Activated T-helper 1 cell treated with Interleukin-2 at 50 U/mL for 16 hours (primary cell): ENCODE measurements around the gene TMEM213.
"Not testable (repeated sequence)": the region's sequence is repeated elsewhere in the genome, so short reads cannot be mapped to it uniquely, and the experiment has no call there.

Experiments used
- DNase-seq: peaks from one replicate; pipeline ENCODE4 v3.0.0-alpha.2; 2020; ENCODE audit warnings: low read depth

Gene TMEM213

DNA sequence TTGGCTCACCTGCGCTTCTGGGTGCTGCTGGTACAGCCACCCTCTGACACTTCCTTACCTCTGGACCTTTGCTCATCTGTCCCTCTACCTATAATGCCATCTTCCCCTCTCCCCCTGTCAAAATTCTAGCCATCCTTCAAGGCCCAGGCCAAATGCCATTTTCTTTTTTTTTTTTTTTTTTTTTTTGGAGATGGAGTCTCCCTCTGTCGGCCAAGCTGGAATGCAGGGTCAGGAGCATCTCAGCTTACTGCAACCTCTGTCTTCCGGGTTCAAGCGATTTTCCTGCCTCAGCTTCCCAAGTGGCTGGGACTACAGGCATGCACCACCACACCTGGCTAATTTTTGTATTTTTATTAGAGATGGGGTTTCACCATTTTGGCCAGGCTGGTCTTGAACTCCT is 748 bp upstream of the TMEM213 start:
- DNase-seq: not testable (repeated sequence)

DNA sequence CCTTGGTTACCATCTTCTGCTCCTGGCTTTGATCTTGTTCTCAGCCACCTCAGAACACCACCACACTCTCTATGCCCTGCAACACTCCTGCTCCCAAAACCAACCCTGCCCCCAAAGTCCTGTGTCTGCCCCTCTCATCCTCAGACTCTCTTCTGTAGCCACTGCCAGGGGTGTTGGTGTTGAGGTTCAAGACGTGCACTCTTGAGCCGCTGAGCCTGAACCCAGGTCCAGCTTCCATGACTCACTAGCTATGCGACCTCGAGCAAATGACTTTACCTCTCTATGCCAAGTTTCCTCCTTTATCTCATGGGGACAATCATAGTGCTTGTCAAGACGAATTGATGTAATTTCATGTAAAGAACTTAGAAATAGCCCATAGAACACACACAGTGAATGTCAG is 1.0 kb downstream of the TMEM213 start:
- DNase-seq: no peak

DNA sequence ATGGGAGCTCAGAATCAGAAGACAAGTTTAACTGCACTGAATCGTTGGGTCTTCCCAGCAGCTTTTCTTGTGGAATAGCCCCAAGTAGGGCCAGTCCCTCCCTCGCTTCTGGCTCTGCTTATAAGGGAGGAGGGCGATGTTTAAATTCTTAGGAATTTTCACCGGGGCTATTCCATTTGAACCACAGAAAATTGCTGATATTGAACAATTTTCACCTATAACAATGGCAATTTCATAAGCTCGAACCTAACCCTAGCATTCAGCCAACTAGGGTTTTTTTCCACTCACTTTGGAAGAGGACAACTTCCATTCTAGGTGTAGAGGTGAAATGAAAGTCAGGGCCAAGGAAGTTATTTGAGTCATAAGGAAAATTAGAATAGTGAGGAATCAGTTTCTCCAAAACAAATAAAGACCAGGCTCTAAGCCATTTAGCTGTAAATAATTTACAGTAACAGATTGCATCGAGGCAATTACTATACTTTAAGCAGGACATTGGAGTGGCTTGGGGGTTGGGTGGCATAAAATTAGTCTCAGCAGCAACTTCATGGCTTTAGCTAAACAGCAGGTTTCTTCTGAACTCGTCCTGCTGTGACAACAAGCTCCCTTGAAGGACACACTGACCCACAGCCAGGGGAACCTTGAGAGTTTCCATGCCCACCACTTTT is 1.7 kb downstream of the TMEM213 start:
- no peak for DNase-seq

DNA sequence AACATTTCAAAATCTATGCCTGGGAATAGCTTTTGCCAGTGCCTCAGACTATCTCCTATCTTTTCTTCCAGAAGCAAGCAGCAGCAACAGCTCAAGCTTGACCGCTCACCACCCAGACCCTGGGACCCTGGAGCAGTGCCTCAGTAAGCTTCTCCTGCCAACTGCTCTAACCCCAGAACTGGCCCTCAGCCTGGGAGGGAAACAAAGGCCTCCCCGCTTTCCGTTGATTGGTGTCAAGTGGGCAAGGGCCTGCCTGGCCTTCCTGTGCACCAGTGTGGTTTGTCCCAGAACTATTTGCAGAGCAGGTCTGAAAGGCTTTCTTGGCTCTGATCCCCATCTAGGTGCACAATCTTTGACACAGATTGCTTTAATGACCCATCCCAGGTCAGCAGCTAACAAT is 3.5 kb downstream of the TMEM213 start:
- no peak for DNase-seq

DNA sequence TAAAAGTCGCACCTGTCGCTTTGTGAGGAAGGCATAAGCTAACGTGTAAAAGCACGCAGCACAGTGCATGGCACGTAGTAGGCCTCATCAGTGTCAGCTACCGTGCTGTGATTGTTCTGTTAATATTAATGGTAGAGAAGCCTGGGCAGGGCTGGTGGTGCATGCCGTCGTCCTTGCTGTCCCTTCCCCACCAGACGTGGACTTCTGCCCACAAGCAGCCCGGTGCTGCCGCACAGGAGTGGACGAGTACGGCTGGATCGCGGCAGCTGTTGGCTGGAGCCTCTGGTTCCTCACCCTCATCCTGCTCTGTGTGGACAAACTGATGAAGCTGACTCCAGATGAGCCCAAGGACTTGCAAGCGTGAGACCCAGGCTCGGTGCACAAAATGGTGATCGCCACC is 4.9 kb downstream of the TMEM213 start:
- DNase-seq: no peak

DNA sequence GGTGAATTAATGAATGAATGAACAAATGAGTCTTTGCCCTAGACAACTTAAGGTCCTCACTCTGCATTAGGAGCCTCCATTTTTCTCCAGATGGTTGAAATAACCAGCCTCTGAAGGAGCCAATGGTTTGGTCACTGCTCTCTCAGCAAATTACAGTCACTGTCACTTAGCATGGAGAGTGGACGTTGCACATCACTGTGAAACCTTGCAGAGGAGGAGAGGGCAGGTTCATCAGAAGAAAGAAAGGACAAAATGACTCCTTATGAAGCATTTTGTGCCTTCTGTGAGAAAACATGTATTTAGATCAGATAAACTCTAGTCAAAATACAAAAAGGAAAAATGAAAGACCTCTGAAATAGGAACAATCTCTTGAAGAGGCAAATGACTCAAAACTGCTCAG is 6.8 kb downstream of the TMEM213 start:
- no peak for DNase-seq

DNA sequence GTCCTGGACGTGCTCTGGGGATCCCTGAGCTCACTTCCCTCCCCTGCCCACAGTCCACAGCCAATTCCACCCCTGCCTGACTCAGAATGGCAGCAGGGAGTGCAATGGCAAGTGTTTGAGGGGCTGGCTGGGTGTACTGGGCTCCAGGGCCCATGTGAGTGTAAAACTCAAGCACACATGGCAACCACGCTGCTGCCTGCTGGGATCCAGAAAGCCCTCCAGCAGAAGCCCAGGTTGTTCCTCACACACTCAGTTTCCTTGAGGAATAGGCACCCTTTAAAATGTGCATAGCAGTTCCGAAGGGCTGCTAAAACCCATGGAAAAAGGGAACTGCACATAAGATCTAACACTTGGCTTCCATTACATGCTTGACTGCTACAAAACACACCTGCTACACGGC is 11.6 kb downstream of the TMEM213 start:
- DNase-seq: no peak

DNA sequence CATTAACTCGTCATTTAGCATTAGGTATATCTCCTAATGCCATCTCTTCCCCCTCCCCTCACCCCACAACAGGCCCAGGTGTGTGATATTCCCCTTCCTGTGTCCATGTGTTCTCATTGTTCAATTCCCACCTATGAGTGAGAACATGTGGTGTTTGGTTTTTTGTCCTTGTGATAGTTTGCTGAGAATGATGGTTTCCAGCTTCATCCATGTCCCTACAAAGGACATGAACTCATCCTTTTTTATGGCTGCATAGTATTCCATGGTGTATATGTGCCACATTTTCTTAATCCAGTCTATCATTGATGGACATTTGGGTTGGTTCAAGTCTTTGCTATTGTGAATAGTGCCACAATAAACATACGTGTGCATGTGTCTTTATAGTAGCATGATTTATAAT is 13.5 kb downstream of the TMEM213 start:
- not testable (repeated sequence) for DNase-seq

DNA sequence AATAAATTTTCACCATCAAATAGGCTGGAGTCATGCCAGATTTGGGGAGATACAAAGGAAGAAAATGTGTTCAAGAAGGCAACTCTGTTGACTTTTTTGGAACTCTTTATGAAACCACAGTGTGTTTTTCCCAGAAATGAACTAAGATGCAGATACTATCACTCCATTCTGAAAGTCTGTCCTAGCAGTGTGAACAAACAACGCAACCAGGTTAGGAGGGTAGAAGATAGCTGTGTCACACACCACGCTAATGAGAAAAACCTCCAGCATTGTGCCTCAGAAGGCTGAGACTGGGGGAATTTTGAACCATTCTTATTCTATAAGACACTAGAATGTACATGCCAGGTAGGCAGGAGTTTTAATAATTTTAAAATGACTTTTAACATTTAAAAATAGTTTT is 16.2 kb downstream of the TMEM213 start:
- no peak for DNase-seq

DNA sequence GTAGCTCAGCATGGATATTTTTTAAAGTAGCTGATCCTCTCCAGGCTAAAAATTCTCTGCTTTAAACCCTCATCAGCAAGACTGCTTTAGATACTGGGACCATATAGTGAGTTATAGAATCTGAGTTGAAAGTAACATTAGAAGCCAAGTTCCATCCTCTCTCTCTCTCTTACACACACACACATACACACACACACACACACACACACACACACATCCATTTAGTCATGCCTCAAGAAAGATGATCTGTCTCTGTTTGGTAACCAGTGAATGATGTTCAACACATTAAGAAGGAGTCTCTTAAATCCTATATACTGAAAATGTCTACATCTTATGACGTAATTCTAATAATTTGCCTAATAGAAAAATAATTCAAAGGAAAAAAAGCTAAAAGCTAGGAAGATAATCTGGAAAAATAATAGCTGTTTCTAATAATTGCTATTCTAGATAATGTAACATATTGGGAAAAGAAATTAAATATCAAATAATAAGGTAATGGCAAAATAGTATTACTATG is 17.1 kb downstream of the TMEM213 start:
- no peak for DNase-seq

DNA sequence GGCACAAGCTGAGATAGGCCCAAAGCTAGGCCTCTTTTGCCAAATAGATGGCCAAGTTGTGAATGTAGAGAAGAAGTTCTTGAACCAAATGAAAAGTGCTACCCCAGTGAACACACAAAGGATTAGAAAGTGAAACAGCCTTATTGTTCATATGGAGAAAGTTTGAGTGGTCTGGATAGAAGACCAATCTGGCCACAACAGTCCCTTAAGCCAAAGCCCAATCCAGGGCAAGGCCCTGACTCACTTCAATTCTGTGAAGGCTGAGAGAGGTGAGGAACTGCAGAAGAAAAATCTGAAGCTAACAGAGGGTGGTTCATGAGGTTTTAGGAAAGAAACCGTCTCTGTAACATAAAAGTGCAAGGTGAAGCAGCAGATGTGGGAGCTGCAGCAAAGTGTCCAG is 18.9 kb downstream of the TMEM213 start:
- DNase-seq: no peak

DNA sequence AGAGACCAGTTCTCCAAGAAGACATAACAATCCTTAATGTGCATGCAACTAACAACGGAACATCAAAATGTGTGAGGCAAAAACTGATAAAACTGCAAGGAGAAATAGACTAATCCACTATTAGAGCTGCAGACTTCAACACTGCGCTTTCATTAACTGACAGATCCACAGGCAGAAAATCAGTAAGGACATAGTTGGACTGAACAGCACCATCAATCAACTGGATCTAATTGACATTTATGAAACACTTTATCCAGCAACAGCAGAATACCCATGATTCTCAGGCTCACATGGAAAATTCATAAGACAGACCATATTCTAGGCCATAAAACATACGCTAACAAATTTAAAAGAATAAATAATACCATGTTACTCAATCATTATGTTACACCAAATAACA is 21.8 kb downstream of the TMEM213 start:
- no peak for DNase-seq

DNA sequence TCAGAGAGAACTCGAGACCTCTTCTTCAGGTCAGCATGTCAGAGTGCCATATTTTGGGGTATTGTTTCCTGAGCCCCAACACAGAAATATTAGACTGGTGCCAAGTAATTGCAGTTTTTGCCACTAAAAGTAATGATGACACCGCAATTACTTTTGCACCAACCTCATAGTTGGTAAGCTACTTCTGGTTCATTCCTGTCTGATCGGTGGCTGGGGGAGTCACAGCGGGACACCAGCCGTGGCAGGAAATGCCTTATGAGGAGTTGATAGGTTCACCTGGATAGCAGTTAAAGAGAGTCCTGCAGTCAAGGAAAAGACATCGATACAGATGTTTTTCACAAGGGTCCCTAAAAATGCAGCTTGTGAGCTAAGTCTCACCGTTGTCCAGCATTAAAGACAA is 24.1 kb downstream of the TMEM213 start:
- no peak for DNase-seq

DNA sequence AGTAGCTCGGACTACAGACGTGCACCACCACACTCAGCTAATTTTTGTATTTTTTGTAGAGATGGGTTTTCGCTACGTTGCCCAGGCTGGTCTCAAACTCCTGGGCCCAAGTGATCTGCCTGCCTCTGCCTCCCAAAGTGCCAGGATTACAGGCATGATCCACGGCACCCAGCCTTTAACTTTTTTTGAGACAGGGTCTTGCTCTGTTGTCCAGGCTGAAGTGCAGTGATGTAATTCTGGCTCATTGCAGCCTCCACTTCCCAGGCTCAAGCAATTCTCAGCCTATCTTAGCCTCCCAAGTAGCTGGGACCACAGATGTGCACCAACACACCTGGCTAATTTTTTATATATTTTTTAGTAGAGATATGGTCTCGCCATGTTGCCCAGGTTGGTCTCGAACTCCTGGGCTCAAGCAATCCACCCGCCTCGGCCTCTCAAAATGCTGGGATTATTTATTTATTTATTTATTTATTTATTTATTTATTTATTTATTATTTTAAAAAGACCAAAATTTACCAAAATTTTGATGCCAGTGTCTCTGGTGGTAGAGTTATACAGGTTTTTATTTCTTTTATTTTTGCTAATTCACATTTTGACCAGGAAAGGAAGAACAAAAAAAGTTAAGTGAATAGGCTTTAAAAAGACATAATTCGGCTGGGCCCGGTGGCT is 25.2 kb downstream of the TMEM213 start:
- DNase-seq: no peak

DNA sequence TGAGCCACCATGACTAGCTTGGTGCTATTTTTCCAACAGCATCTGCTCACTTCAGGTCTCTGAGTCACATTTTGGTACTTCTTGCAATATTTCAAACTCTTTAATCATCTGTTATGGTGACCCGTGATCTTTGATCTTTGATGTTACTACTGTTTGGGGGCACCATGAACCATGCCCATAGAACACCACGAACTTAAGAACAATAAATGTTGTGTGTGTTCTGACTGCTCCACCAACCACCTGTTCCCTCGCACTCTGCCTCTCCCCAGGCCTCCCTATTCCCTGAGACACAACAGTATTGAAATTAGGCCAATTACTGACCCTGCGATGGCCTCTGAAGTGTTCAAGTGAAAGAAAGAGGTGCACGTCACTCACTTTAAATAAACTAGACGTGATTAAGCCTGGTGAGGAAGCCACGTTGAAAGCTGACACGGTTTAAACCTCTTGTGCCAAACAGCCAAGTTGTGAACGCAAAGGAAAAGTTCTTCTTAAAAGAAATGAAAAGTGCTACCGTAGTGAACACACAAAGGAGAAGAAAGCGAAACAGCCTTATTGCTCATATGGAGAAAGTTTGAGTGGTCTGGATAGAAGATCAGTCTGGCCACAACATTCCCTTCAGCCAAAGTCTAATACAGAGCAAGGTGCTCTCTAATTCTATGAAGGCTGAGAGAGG is 27.4 kb downstream of the TMEM213 start:
- no peak for DNase-seq

DNA sequence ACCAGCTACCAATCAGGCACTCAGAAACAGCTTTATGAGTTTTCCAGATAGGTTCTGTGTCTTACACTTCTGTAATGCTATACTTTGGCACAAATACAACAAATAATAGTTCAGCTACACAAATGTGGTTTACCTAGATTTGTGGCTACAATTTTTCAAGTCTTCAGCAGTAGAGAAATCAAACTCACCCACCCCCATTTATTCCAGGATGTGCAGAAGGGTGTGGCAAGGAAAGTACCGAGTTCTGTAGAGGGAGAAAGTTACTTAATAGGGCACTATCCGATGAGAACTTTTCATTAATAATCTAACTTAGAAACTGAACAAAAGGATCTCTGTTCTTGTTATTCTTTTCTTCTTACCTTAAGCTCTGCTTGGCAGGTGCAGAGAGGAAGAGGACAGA is 30.5 kb downstream of the TMEM213 start:
- DNase-seq: no peak

DNA sequence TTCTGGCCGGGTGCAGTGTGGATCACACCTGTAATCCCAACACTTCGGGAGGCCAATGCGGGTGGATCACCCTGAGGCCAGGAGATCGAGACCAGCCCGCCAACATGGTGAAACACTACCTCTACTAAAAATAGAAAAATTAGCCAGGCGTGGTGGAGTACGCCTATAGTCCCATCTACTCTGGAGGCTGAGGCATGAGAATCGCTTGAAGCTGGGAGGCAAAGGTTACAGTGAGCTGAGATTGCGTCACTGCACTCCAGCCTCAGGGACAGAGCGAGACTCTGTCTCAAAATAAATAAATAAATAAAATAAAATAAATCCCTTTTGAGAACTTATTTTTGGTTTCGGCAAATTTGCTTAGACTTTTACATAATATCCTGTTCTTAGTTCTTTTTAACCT is 31.5 kb downstream of the TMEM213 start:
- no peak for DNase-seq

DNA sequence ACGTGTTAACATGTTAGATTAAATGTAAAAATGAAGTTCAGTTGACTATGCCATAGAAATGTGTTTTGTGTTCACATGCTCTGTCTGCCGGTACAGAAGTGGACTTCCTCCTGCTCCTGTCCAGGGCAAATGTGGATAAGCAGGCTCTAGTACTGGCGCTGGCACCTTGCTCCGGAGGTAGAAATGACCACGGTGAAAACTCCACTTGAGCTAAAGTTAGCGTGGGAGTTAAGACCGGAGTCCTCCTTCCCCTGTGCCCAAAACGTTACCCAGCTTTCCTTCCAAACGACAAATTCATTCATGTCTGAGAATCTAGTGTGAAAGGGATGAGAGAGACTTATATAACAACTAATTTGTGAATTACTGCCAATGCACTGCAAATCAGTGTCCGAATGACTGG is 35.2 kb downstream of the TMEM213 start:
- no peak for DNase-seq

DNA sequence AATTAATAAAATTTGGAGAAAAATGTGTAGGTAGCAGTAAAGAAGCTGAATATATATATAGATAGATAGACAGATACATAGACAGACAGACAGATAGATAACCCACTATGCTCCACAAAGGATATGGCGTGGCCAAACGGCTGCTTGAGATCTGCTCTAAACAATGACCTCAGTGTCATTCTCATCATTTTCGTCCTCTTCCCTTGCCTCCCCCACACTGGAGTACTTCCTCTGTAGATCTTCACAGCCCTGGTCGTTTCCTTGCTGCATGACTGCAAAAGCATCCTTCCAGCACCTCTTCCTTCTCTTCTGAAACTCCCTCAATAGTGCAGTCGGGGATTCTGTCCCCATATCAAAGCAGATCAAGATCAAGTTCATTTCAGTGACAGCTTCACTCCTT is 35.8 kb downstream of the TMEM213 start:
- DNase-seq: no peak

DNA sequence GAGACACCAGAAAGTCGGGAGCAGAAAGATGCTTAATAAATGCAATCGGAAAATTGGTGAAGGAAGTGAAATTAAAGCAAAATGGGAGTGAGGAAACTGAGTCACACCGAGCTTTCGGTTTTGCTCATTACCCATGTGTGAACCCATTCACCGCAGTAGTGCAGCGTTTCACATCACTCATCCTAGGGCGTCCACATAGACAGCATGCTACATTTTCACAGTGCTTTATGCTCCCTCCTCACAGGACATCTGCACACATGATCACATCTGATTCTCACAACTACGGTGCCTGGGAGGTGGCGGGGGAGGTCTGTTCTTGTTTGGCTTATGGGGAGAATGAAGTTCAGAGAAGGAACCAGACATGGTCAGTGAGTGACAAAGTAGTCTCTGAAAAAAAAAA is 36.8 kb downstream of the TMEM213 start:
- no peak for DNase-seq

DNA sequence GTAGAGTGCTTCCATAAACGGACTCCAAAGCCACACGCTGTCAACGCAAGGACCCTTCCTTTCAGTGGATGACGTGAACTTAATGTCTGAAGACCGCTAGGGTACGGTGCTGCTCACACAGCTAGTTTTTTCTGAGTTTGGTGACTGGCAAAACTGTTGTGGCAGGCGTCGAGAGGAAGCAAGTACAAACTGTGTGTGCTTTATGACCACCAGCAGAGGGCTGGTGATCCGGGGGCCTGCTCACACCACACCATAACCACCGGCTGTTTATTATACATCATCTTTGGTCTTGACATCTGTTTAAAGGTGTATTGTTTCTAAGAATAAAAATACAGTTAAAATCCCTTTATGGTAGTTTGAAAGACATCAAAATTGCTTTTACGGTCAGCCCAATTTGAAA is 37.3 kb downstream of the TMEM213 start:
- DNase-seq: no peak

DNA sequence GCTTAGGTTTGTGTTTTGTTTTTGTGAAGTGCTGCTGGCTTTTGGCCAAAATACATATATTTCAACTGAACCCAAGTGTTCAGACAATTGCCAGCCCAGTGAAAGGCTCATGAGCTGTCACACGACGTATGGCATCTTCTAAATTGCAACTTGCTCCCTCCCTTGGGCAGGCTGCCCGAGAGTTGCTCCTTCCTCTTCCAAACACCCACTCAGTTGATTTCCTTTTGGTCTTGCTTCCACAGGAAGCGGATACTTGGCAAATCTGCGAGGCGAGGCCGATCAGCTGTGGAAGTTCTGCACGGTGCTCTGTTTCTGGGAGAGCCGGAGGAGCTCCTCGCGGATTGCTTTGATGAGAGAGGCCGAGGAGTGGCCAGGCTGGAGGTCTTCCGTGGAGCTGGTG is 39.8 kb downstream of the TMEM213 start:
- no peak for DNase-seq

DNA sequence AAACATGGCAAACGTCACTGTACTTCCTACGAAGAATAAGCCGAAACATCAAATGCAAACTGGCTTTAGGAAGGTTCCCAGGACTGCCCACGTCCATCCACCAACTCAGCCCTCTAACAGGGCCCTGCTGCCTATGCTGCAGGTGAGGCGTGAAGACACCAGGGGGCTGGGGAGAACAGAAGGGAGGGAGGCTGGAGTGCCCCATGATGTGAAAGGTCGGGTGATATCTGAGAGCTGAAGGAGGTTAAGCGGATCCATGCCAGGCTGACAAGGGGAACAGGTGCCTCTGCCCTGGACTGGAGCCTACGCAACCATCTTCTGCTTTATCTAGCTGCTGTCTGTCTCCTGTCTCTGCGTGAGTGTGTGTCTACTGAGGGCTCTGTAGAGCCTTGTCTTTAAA is 40.4 kb downstream of the TMEM213 start:
- no peak for DNase-seq
